ENCODE results near the gene PTPRQ.
"Not testable (repeated sequence)": the region's sequence is repeated elsewhere in the genome, so short reads cannot be mapped to it uniquely, and the experiment has no call there.

PTPRQ gene

DNA sequence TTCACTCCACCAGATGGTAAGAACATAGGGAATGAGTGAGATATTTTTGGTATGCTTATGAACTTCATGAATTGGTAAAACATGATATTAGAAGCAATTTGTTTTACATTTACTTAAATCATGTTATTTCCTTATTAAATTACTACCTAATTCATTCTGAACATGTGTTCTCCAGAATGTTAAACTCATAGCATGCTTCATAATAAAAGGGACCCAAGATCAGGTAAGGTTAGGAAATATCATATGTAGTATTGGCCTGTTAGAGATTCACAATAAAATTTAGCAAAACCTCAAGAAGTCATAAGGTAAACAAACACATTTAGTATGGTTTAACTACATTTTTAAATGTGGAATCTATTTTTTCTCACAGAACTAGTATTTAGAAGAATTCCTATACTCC lies 28.2 kb downstream of the PTPRQ start:
- in situ Hi-C loops (cut with HindIII; ENCODE audit: low sequenced_read_pairs), result no loop called here

DNA sequence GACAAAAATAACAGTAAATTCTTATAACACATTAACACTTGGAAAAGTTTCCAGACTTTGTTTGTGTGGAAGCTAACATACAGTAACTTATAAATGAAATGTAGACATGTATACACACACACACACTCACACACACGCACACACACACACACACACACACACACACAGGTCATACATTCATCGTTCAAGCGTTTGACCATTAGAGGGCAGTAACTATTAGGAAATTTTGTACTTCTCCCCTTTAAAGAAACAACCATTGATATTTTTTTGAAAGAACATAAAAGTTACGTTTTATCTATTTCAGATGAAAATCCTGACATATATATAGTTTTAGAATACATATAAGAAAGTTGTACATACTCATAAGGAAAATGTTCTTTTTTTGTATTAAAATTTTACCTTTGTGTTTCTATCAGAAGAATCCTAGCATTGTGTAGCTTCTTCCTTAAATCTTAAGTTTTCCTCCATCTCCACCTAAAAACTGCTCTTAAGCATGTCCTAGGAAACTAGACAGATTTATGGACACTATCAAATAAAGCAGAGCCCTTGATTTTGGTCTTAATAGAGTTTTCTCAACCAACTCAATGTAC lies 29.0 kb downstream of the PTPRQ start:
- in situ Hi-C loops (cut with HindIII; ENCODE audit: low sequenced_read_pairs), result no loop called here

DNA sequence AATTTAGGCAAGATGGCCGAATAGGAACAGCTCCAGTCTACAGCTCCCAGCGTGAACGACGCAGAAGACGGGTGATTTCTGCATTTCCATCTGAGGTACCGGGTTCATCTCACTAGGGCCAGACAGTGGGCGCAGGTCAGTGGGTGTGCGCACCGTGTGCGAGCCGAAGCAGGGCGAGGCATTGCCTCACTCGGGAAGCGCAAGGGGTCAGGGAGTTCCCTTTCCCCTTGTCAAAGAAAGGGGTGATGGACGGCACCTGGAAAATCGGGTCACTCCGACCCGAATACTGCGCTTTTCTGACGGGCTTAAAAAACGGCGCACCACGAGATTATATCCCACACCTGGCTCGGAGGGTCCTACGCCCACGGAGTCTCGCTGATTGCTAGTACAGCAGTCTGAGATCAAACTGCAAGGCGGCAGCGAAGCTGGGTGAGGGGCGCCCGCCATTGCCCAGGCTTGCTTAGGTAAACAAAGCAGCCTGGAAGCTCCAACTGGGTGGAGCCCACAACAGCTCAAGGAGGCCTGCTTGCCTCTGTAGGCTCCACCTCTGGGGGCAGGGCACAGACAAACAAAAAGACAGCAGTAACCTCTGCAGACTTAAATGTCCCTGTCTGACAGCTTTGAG lies 33.6 kb downstream of the PTPRQ start:
- in situ Hi-C loops (cut with HindIII; ENCODE audit: low sequenced_read_pairs), result not testable (repeated sequence)

DNA sequence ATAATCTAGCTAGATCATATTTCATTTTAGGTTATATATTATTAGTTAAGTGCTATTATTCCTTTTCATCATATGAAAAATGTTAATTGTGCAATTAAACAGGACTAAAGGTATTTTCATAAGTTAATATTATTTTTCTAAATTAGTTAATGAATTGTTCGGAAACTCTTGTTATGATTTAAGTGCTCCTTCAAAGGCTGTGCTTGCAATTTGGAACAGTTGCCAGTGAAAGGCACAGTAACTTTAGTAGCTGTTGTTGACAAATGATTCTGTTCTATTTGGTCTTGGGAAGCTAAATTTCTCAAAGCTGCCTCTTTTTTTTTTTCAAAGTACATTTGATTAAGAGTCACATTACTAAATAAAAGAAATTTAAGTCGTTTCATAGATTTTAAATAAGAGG lies 40.7 kb downstream of the PTPRQ start:
- in situ Hi-C loops (cut with HindIII; ENCODE audit: low sequenced_read_pairs), result no loop called here

DNA sequence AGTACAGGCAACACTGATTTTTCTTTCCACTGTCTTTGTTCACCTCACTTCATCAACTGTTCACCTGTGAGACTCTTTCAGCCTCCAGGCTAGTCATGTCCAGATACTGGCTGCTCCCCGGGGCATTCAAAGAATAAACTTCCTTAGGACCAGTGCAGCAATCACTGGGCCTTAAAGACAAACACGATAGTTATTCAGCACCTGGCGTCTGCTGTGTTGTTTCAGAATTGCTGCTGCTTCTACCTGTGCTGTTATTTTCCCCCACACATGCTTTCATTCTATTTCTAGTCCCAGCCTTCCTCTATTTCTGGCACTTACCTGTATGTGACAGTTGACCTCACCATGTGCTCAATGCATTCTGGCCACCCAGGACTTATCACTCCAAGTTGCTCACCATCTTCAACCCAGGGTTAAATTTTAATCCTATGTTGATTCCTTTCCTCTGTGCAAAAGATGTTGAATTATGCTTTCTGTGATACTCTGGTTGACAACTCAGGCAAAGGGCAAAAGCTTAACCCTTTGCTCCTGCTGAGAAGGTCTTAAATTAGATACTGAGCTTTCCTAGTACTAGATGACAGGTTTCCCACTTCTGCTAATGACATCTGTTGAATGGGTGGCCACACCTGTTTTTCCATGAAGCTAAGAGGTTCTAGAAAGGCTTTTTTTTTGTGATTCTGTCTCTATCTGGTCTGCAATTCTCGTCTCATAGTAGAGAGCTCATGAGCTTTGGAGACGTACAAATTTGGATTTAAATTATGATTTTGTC lies 41.4 kb downstream of the PTPRQ start:
- in situ Hi-C loops (cut with HindIII; ENCODE audit: low sequenced_read_pairs), result no loop called here

DNA sequence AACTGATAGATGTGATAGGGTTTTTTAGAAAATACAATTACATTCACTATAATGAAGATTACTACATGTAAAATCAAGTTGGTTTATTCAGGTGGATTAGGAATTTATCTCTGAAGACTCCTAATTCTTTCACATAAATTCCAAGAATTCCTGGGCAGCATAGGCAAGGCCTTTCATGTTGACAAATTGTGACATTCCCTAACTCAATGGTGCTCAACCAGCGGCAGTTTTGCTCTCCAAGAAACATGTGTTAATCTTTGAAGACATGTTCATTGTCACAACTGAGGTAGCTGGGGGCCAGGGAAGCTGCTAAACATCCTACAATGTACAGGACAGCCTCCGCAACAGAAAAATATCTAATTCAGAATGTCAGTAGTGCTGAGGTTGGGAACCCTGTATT lies 46.3 kb downstream of the PTPRQ start:
- in situ Hi-C loops (cut with HindIII; ENCODE audit: low sequenced_read_pairs), result no loop called here

DNA sequence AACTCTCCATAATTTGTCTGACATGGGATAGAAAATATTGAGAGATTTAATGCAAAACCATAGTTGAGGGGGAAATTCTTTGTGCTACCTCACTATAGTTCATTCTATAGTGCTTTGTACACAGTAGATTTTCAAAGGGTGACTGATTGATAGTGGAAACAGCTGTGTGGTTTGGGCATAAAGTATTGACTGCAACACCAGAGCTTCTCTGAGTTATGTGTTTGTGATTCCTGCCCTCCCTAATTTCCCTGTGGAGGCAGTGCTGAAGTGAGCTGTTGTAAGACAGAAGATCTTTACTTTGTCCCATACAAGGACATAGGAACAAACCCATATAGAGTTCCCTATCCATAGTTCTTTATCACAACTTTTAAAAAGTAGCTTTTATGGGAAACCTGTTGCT lies 47.1 kb downstream of the PTPRQ start:
- in situ Hi-C loops (cut with HindIII; ENCODE audit: low sequenced_read_pairs), result no loop called here

DNA sequence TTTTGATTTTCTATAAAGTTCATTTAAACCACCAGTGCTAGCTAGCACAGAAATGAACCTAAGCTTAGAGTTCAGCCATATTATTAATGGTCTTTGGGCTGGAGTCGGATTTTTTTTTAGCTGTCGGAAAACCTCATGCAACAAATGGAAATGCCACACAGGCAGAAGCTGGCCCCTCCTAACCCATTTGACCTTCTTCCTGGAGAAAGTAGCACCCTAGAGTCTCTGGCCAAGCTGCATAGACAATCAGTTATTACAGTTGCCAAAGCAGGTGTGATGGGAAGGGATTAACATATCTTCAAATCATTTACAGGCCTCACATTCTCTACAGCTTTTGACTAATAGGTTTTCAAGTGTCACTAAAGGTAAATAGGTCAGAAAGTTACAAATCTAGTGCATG lies 49.4 kb downstream of the PTPRQ start:
- in situ Hi-C loops (cut with HindIII; ENCODE audit: low sequenced_read_pairs), result no loop called here

DNA sequence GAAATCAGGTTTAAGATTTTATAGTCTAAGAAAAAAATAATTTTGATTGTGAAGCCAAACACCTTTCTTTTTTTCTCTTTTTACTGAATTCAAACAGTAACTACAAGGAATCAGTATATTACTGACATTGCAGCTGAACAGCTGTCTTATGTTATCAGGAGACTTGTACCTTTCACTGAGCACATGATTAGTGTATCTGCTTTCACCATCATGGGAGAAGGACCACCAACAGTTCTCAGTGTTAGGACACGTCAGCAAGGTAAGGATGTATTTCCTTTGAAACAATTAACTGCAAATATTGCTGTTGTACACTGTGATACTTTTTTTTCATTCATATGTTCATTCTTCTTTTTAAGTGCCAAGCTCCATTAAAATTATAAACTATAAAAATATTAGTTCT lies 50.8 kb downstream of the PTPRQ start:
- in situ Hi-C loops (cut with HindIII; ENCODE audit: low sequenced_read_pairs), result no loop called here

DNA sequence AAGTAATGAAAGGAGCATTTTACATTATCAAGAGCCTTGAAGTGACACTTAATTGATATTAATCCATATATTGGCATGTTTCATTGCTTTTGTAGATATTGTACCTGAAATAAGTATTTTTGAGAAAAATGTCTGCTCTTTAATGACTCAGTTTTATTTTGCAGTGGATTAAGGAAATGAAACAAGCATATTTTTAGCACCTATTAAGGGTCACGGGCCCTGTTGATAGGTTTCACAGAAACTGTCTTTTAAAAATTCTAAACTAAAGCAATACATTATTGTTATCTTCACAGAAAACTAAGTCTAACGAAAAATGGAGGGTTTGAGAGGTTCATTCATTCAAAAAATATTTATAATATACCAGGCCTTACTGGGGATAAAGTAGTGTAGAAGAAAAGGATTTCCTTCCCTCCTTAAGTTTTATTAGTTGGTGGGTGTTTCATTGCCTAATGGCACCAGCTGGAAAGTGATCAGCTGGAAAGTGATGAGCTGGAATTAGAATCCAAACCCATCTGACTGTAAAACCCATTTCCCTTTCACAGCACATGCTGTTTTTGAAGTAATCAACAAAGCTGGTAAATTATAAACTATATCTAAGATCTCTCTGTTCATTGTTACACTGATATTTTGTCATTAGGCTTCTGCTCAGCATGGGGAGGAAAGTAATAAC lies 54.2 kb downstream of the PTPRQ start:
- in situ Hi-C loops (cut with HindIII; ENCODE audit: low sequenced_read_pairs), result no loop called here

DNA sequence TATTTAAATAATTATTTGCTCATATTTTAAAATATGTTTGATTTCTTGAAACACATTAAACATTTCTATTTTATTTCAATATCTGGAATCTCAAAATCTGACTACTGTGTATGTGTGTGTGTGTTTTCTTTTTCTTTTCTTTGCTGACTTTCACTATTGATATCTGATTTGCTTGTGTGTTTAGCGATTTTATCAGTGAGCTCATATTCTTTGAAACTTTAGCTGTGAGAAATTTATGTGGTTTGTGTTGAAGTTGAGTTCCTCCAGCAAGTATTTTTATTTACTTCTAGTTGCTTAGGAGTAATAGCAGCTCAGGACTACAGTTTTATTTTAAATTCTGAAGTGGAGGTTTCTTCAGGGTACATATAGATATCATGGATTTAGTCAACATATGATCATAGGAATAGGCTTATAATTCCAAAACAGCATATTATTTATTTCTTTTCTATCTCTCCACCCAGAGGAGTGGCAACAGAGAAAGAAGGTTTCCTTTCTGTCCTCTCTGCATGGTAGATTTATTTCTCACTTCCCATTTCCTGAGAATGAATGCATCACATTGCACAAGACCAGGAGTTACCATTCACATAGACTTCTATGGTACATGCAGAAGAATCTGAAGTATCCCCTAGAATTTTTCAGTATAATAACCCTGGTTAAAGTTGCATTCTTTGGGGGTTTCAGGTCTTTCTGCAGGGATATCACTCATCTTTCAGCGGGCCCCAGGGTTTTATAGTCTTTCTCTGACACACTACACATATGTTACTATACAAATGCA lies 60.5 kb downstream of the PTPRQ start:
- in situ Hi-C loops (cut with HindIII; ENCODE audit: low sequenced_read_pairs), result no loop called here

DNA sequence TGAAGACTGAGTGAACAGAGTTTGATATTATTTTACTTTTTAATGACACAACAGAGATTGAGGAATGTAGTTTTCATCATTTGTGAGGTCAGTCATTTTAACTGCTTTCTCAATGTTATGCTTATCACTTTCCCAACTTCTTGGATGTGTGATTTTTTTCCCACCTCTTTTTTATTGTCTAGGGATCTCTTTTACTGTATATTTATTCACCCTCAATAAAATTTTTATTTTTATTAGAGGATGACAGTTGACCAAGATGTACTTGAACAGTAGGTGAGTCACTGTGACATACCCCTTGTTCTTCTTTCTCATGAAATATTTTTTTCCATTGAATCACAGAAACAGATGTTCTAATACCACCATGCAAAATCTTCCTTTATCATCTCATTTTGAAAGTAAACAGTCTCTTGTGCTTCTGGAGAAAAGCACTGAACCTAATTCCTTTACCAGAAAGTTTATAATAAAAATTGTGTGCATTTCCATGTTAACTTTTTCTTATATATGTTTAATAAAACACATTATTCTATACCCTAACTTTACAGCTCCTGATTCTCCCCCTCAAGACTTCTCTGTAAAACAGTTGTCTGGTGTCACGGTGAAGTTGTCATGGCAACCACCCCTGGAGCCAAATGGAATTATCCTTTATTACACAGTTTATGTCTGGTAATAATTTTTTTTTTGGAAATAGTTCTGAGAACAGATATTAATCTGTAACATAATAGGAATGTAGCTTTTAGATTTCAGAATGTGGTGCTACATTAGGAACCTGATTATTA lies 65.9 kb downstream of the PTPRQ start:
- in situ Hi-C loops (cut with HindIII; ENCODE audit: low sequenced_read_pairs), result no loop called here

DNA sequence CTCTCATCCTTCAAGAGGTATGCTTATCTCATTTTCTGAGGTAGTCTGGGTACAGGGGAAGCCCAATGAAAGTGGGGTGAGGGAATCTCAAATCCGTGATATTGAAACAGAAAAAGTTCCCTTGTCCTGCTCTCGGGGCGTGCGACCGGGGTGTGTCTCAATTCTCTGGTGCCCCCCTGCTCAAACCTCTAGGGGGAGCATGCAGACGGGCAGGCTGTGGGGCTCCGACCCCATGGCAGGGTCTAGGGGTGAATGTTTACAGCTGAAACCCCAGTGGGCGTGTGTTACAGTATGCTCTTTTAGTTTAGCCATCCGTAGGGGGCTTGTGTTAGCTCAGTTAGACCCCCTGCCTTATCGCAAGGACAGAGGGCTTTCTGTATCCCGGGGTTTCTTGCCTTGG lies 68.7 kb downstream of the PTPRQ start:
- in situ Hi-C loops (cut with HindIII; ENCODE audit: low sequenced_read_pairs), result no loop called here

DNA sequence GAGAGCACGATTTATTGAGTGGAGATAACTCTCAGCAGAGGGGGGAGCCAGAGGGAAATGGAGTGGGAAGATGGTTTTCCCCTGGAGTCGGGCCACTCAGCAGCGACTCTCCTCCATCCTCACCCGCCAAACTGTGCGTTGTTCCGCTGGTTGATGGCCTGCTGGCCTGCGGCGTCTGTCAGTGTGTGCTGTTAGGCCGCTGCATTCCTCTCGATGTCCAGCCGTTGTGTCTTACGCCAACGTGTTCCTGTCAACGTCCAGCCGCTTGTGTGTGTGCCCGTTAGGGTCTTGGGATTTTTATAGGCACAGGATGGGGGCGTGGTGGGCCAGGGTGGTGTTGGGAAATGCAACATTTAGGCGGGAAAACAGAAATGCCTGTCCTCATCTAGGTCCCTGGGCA lies 69.2 kb downstream of the PTPRQ start:
- in situ Hi-C loops (cut with HindIII; ENCODE audit: low sequenced_read_pairs), result no loop called here

DNA sequence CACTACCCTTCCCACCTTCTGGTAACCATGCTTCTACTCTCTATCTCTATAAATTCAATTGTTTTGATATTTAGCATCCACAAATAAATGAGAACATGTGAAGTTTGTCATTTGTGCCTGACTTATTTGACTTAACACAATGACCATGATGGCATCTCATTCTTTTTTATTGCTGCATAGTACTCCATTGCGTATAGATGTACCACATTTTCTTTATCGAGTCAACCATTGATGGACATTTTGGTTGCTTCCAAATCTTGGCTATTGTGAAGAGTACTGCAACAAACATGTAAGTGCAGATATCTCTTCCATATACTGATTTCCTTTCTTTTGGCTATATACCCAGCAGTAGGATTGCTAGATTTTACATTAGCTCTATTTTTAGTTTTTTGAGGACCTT lies 73.6 kb downstream of the PTPRQ start:
- in situ Hi-C loops (cut with HindIII; ENCODE audit: low sequenced_read_pairs), result no loop called here

DNA sequence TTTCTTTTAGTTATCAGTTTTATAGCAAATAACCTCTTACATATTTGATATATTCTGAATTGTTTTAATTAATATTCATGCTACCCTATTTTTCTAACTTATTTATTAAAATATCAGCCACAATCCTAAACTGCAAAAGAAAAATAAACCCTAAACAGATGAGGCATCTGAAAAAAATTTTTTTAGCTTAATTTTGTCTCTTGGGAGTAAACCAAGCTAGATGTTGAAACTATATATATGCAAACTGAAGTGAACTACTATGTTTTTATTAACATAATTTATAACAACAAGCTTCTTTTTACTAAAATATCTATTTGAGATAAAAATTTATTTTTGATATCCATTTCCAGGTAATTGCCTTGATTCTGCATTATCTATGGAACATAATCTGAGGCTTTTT lies 87.6 kb downstream of the PTPRQ start:
- in situ Hi-C loops (cut with HindIII; ENCODE audit: low sequenced_read_pairs), result no loop called here

DNA sequence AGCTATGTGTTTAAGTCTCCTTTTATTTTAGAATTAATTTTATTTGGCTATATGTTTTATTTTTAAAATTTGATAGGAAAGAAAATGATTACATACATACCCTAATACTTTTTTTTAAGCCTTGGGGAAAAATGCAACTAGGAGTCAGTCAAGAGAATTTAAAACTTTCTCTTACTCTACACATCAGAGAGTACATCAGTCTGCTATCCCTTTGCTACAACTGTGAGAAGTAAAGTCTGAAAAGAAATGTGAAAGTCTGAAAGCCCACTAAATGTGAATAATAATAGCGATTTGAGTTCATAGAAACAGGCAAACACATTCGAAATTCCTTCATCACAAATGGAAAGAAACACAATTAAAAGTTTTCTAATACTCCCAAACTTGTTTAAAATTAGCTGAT lies 95.0 kb downstream of the PTPRQ start:
- in situ Hi-C loops (cut with HindIII; ENCODE audit: low sequenced_read_pairs), result no loop called here

DNA sequence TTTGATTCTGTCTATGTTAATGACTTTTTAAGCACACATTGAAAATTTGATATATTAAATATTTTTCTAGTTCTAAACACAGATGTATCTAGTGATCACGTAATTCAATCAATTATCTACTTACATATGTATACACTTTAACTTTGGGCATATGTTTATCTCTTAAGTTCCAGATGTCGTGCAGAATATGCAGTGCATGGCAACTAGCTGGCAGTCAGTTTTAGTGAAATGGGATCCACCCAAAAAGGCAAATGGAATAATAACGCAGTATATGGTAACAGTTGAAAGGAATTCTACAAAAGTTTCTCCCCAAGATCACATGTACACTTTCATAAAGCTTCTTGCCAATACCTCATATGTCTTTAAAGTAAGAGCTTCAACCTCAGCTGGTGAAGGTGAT lies 105.3 kb downstream of the PTPRQ start:
- in situ Hi-C loops (cut with HindIII; ENCODE audit: low sequenced_read_pairs), result no loop called here

DNA sequence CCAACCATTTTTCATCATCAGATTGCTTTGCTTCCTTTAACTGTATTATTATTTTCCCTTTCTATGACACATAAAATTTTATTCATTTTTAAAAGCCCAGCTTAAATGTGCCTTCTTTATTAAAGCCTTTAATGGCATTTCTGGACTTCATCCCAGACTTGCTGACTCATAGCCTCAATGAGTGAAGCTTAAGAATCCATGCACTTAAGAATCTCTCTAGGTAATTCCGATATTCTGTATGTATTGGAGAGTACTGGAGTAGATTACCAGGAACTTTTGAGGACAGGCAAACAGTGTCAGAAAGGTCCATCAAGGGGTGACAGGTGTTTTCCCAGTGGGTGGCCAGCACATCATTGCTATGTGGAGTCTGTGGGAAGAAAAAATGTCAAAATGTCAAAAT lies 107.9 kb downstream of the PTPRQ start:
- in situ Hi-C loops (cut with HindIII; ENCODE audit: low sequenced_read_pairs), result no loop called here

DNA sequence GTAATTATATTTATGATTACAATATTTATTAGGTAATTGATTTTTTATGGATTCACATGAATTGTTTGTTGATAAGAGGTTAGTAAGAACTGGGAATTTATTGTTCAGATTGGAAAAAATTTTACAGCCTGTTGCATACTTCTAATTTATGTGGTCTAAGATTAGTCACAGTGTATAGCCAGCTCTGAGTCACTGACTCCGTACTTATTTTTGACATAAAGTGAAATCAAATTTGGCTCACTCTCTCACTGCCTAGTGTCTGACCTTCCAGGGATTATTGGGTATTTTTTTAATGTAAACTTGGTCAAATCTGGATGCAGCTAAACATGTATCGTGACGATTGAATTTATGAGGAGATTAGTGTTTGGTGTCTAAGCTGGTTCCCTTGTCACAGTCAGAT lies 109.3 kb downstream of the PTPRQ start:
- in situ Hi-C loops (cut with HindIII; ENCODE audit: low sequenced_read_pairs), result no loop called here

Data from DLD1 (cell line).